ENCODE measurements around the gene APLP2. TPM values are rescaled to one million over a fixed set of nuclear protein-coding genes. Genes with fewer than 3 reads are reported as not detected.

Gene APLP2
- polyA plus RNA-seq, 3 donors: 486 to 622 (median 591) TPM

GRCh38 chr11:130177782-130178181 lies 108.1 kb downstream of the APLP2 start:
- Mint-ChIP-seq H3K27ac (no peak overlapping the region), H3K9me3 (peaks cover 5 to 24% (median 8%) of the 10 kb centered on the region in 7 donors), H3K27me3 (ENCODE audit: low read depth in 3 of 3) (peaks cover 0 to 2% (median 0%) of the 10 kb centered on the region in 3 donors), H3K4me1 (peaks cover 47% of the 10 kb centered on the region), H3K4me3 (no peak overlapping the region), H3K36me3 (peaks cover 9 to 17% of the 10 kb centered on the region in 2 donors)
- intact Hi-C loops (cut with micrococcal nuclease): no loop called here
- no peaks in the 10 kb centered on the region for H3K36me3 ChIP-seq (replicated peaks in 1 of 2; ENCODE audit: control insufficient read depth in 1 of 2, insufficient read depth in 2 of 2, low read length in 2 of 2)
- H3K9me3 ChIP-seq (replicated peaks in 1 of 2; ENCODE audit: control insufficient read depth in 1 of 2, insufficient read depth in 1 of 2, low read length in 2 of 2): peaks cover 0 to 5% of the 10 kb centered on the region in 2 donors
- no peak overlapping the region for H3K4me2 ChIP-seq (replicated peaks; ENCODE audit: extremely low read depth, low read length, poor library complexity, severe bottlenecking)
- peaks cover 37 to 44% of the 10 kb centered on the region in 2 donors for H3K4me1 ChIP-seq (ENCODE audit: control insufficient read depth in 1 of 2, insufficient read depth in 2 of 2, low read length in 2 of 2)
- no peaks in the 10 kb centered on the region for H3K27me3 ChIP-seq (ENCODE audit: control insufficient read depth in 2 of 2, insufficient read depth in 2 of 2, low read length in 2 of 2)
- no peak for TF ChIP-seq CTCF (IDR thresholded peaks at IDR 0.05)
- no peak overlapping the region for H3K27ac ChIP-seq (ENCODE audit: low read depth in 1 of 2, low read length in 2 of 2)
- no peak overlapping the region for H2AFZ ChIP-seq (ENCODE audit: insufficient read depth, low read depth, low read length, poor library complexity, severe bottlenecking)
- peaks cover 30% of the 10 kb centered on the region for H4K20me1 ChIP-seq (ENCODE audit: insufficient read depth, low read length)
- H3K4me3 ChIP-seq (replicated peaks in 1 of 3; ENCODE audit: low read depth in 2 of 3, low read length in 3 of 3): no peak overlapping the region
- peaks cover 51% of the 10 kb centered on the region for H3K79me2 ChIP-seq (ENCODE audit: insufficient read depth, low read length)
- no peak for DNase-seq
- WGBS (ENCODE audit: insufficient coverage): 94% methylated on average over 6 of the region's 10 CpGs
- H3K9ac ChIP-seq (ENCODE audit: insufficient read depth, low read length, poor library complexity, severe bottlenecking): no peak overlapping the region

GRCh38 chr11:130178441-130179339 lies 109.0 kb downstream of the APLP2 start:
- no peaks in the 10 kb centered on the region for H3K27me3 ChIP-seq (ENCODE audit: control insufficient read depth in 2 of 2, insufficient read depth in 2 of 2, low read length in 2 of 2)
- H3K4me1 ChIP-seq (ENCODE audit: control insufficient read depth in 1 of 2, insufficient read depth in 2 of 2, low read length in 2 of 2): peaks cover 37 to 44% of the 10 kb centered on the region in 2 donors
- Mint-ChIP-seq H3K4me1 (peaks cover 47% of the 10 kb centered on the region), H3K36me3 (peaks cover 8 to 20% of the 10 kb centered on the region in 2 donors), H3K27ac (peak overlapping the region in 2 of 7 donors; percentile 30 to 42), H3K9me3 (peaks cover 4 to 21% (median 8%) of the 10 kb centered on the region in 7 donors), H3K27me3 (ENCODE audit: low read depth in 3 of 3) (peaks cover 0 to 2% (median 0%) of the 10 kb centered on the region in 3 donors), H3K4me3 (no peak overlapping the region)
- no peak overlapping the region for H3K4me3 ChIP-seq (replicated peaks in 1 of 3; ENCODE audit: low read depth in 2 of 3, low read length in 3 of 3)
- H3K79me2 ChIP-seq (ENCODE audit: insufficient read depth, low read length): peaks cover 53% of the 10 kb centered on the region
- DNase-seq: no peak
- H3K9me3 ChIP-seq (replicated peaks in 1 of 2; ENCODE audit: control insufficient read depth in 1 of 2, insufficient read depth in 1 of 2, low read length in 2 of 2): peaks cover 0 to 5% of the 10 kb centered on the region in 2 donors
- H3K36me3 ChIP-seq (replicated peaks in 1 of 2; ENCODE audit: control insufficient read depth in 1 of 2, insufficient read depth in 2 of 2, low read length in 2 of 2): no peaks in the 10 kb centered on the region
- peak overlapping the region; percentile 7 for H3K9ac ChIP-seq (ENCODE audit: insufficient read depth, low read length, poor library complexity, severe bottlenecking)
- intact Hi-C loops (cut with micrococcal nuclease): no loop called here
- H4K20me1 ChIP-seq (ENCODE audit: insufficient read depth, low read length): peaks cover 30% of the 10 kb centered on the region
- TF ChIP-seq CTCF (IDR thresholded peaks at IDR 0.05): no peak
- H2AFZ ChIP-seq (ENCODE audit: insufficient read depth, low read depth, low read length, poor library complexity, severe bottlenecking): no peak overlapping the region
- no peak overlapping the region for H3K4me2 ChIP-seq (replicated peaks; ENCODE audit: extremely low read depth, low read length, poor library complexity, severe bottlenecking)
- no peak overlapping the region for H3K27ac ChIP-seq (ENCODE audit: low read depth in 1 of 2, low read length in 2 of 2)
- WGBS (ENCODE audit: insufficient coverage): 90% methylated on average over 14 of the region's 16 CpGs
